SU-DHL-6 (cell line): Measurements from ENCODE around the gene CALCB.

Experiments
- H2AFZ ChIP-seq: fragments of 200-600 bp; sonication (generic); 2 replicates; pipeline ENCODE4 v1.6.1; 2014; ENCODE audit warnings: low read depth, mild to moderate bottlenecking, moderate library complexity, mixed read lengths, antibody characterized with exemption, low read length; ENCODE audit not compliant: severe bottlenecking
- H3F3A ChIP-seq: fragments of 200-600 bp; shearing (Covaris generic); 2 replicates; pipeline ENCODE4 v1.6.0; 2016; ENCODE audit warnings: antibody characterized with exemption, mild to moderate bottlenecking; ENCODE audit not compliant: insufficient read depth
- H3K27ac ChIP-seq: fragments of 200-600 bp; sonication (generic); 2 replicates; pipeline ENCODE4 v1.5.1; 2016; ENCODE audit warnings: low read depth, mild to moderate bottlenecking, low read length, moderate library complexity, mixed read lengths
- H3K27me3 ChIP-seq: fragments of 200-600 bp; sonication (generic), shearing (Covaris generic); 2 replicates; pipeline ENCODE4 v1.6.0; 2014; ENCODE audit warnings: mild to moderate bottlenecking, low read length
- H3K36me3 ChIP-seq: fragments of 200-600 bp; sonication (generic); 2 replicates; pipeline ENCODE4 v1.6.1; 2014; ENCODE audit warnings: mild to moderate bottlenecking, low read length, mixed read lengths
- H3K4me2 ChIP-seq: fragments of 300-600, 200-600 bp; shearing (Covaris generic), sonication (generic); 2 replicates; pipeline ENCODE4 v1.6.0; 2014; ENCODE audit warnings: low read length, low read depth, mild to moderate bottlenecking; ENCODE audit not compliant: poor library complexity, severe bottlenecking
- H3K4me3 ChIP-seq: fragments of 200-600 bp; sonication (generic); 2 replicates; pipeline ENCODE4 v1.5.1; 2014; ENCODE audit warnings: antibody characterized with exemption, low read length, mild to moderate bottlenecking, mixed read lengths; ENCODE audit not compliant: insufficient read depth, poor library complexity, severe bottlenecking
- H3K79me2 ChIP-seq: fragments of 200-600 bp; sonication (generic); 2 replicates; pipeline ENCODE4 v1.6.1; 2014; ENCODE audit warnings: mild to moderate bottlenecking, low read length, moderate library complexity; ENCODE audit not compliant: insufficient read depth
- H3K9ac ChIP-seq: fragments of 200-600 bp; sonication (generic); 2 replicates; pipeline ENCODE4 v1.7.0; 2014; ENCODE audit warnings: mild to moderate bottlenecking, low read length
- H3K9me2 ChIP-seq: fragments of 200-600 bp; sonication (generic); replicated peaks from 2 replicates; pipeline ENCODE4 v1.6.1; 2014; ENCODE audit warnings: low read length; ENCODE audit not compliant: insufficient read depth
- H3K9me3 ChIP-seq: fragments of 200-600 bp; sonication (generic); 2 replicates; pipeline ENCODE4 v1.6.1; 2014; ENCODE audit warnings: low read length, mixed read lengths; ENCODE audit not compliant: insufficient read depth
- H4K20me1 ChIP-seq: fragments of 200-600 bp; sonication (generic); 2 replicates; pipeline ENCODE4 v1.6.1; 2014; ENCODE audit warnings: low read depth, mild to moderate bottlenecking, antibody characterized with exemption, low read length, moderate library complexity, mixed read lengths
- CTCF ChIP-seq: fragments of 200-600 bp; sonication (generic); IDR thresholded peaks from one replicate; pipeline ENCODE4 v1.5.1; 2017; ENCODE audit warnings: antibody characterized with exemption, mild to moderate bottlenecking, low read length, moderate library complexity; ENCODE audit not compliant: insufficient read depth, poor library complexity, severe bottlenecking
- EZH2phosphoT487 ChIP-seq: fragments of 200-600 bp; sonication (generic), shearing (Covaris generic); conservative IDR thresholded peaks from 2 replicates; pipeline ENCODE4 v1.6.1; 2018; ENCODE audit warnings: mild to moderate bottlenecking, antibody characterized with exemption, low read length, moderate library complexity, mixed read lengths

The CALCB gene

GRCh38 chr11:15048616-15049015 lies 24.8 kb upstream of the CALCB start:
- Histone ChIP-seq H3K9me3 (no peaks in the 10 kb centered on the region), H3K4me3 (no peak overlapping the region), H2AFZ (no peak overlapping the region), H3F3A (no peaks in the 10 kb centered on the region), H3K9ac (no peak overlapping the region), H3K9me2 (no peaks in the 10 kb centered on the region), H4K20me1 (no peaks in the 10 kb centered on the region), H3K27me3 (no peaks in the 10 kb centered on the region), H3K4me2 (no peak overlapping the region), H3K79me2 (no peaks in the 10 kb centered on the region), H3K36me3 (no peaks in the 10 kb centered on the region), H3K27ac (no peak overlapping the region)
- TF ChIP-seq CTCF = no peak
- no peak for TF ChIP-seq EZH2phosphoT487

GRCh38 chr11:15053191-15053685 lies 20.2 kb upstream of the CALCB start:
- TF ChIP-seq EZH2phosphoT487 = no peak
- no peak for TF ChIP-seq CTCF
- Histone ChIP-seq H3K27ac (no peak overlapping the region), H3K79me2 (no peaks in the 10 kb centered on the region), H3K27me3 (no peaks in the 10 kb centered on the region), H3K9ac (no peak overlapping the region), H3F3A (no peaks in the 10 kb centered on the region), H3K4me2 (no peak overlapping the region), H3K4me3 (no peak overlapping the region), H3K36me3 (no peaks in the 10 kb centered on the region), H4K20me1 (no peaks in the 10 kb centered on the region), H3K9me2 (no peaks in the 10 kb centered on the region), H2AFZ (no peak overlapping the region), H3K9me3 (no peaks in the 10 kb centered on the region)

- H3K9me2 ChIP-seq = no peaks in the 10 kb centered on the region
- H3K79me2 ChIP-seq = no peaks in the 10 kb centered on the region
- no peak for TF ChIP-seq CTCF
- no peak for TF ChIP-seq EZH2phosphoT487
- no peaks in the 10 kb centered on the region for H3K27me3 ChIP-seq
- H3F3A ChIP-seq = no peaks in the 10 kb centered on the region
- no peak overlapping the region for H2AFZ ChIP-seq
- no peak overlapping the region for H3K4me2 ChIP-seq
- H3K9me3 ChIP-seq = no peaks in the 10 kb centered on the region
- H3K27ac ChIP-seq = no peak overlapping the region
- H4K20me1 ChIP-seq = no peaks in the 10 kb centered on the region
- no peak overlapping the region for H3K4me3 ChIP-seq
- no peaks in the 10 kb centered on the region for H3K36me3 ChIP-seq
- H3K9ac ChIP-seq = no peak overlapping the region
Measured at GRCh38 chr11:15055620-15056356, 17.6 kb upstream of the CALCB start.
